Nephron (organoid): ENCODE measurements around the gene LRRC36.

ENCODE experiments used
- H3K27ac Mint-ChIP-seq, 3 experiments: 2 replicates each; pipeline ENCODE4 v1.8.0; 2020; ENCODE audit warnings: mixed read lengths in 3 of 3, mild to moderate bottlenecking in 2 of 3, moderate library complexity in 1 of 3
- H3K27me3 Mint-ChIP-seq: 2 replicates; pipeline ENCODE4 v1.8.0; 2021; ENCODE audit warnings: low read depth, mild to moderate bottlenecking, moderate library complexity, mixed read lengths
- H3K36me3 Mint-ChIP-seq: 2 replicates; pipeline ENCODE4 v1.8.0; 2020; ENCODE audit warnings: low read depth, mixed read lengths
- H3K4me1 Mint-ChIP-seq: 2 replicates; pipeline ENCODE4 v1.8.0; 2020; ENCODE audit warnings: mixed read lengths
- H3K4me3 Mint-ChIP-seq, 3 experiments: 2 replicates each; pipeline ENCODE4 v1.8.0; 2020; ENCODE audit warnings: mild to moderate bottlenecking in 3 of 3, mixed read lengths in 3 of 3, moderate library complexity in 2 of 3
- H3K9me3 Mint-ChIP-seq: 2 replicates; pipeline ENCODE4 v1.8.0; 2020; ENCODE audit warnings: mixed read lengths
- CTCF ChIP-seq, 3 experiments: fragments of 200-600 bp; sonication (generic); IDR thresholded peaks; one replicate each; pipeline ENCODE4 v1.5.0; 2021; ENCODE audit warnings: antibody characterized with exemption in 3 of 3; ENCODE audit not compliant: unreplicated experiment in 3 of 3

LRRC36 gene

GRCh38 chr16:67429053-67429798, 102.6 kb downstream of the LRRC36 start:
- Mint-ChIP-seq H3K27ac (peak overlapping the region in 2 of 3 experiments; percentile 9 to 62), H3K4me1 (peaks cover 42% of the 10 kb centered on the region), H3K36me3 (no peaks in the 10 kb centered on the region), H3K27me3 (peaks cover 51% of the 10 kb centered on the region), H3K4me3 (peak overlapping the region; percentile 61 to 71 (median 66)), H3K9me3 (no peaks in the 10 kb centered on the region)
- TF ChIP-seq CTCF (IDR thresholded peaks at IDR 0.05; ENCODE audit: unreplicated experiment in 3 of 3), result no peak

- Mint-ChIP-seq H3K4me1 (peaks cover 37% of the 10 kb centered on the region), H3K27me3 (peaks cover 50% of the 10 kb centered on the region), H3K36me3 (no peaks in the 10 kb centered on the region), H3K4me3 (peak overlapping the region; percentile 82 to 86 (median 84)), H3K27ac (peak overlapping the region in 1 of 3 experiments; percentile 22), H3K9me3 (no peaks in the 10 kb centered on the region)
- no peak for TF ChIP-seq CTCF (IDR thresholded peaks at IDR 0.05; ENCODE audit: unreplicated experiment in 3 of 3)
Observed at GRCh38 chr16:67429799-67430503, 103.3 kb downstream of the LRRC36 start.

GRCh38 chr16:67430504-67430976, 103.9 kb downstream of the LRRC36 start:
- no peaks in the 10 kb centered on the region for H3K36me3 Mint-ChIP-seq
- H3K9me3 Mint-ChIP-seq, result no peaks in the 10 kb centered on the region
- H3K27me3 Mint-ChIP-seq, result peaks cover 44% of the 10 kb centered on the region
- TF ChIP-seq CTCF (IDR thresholded peaks at IDR 0.05; ENCODE audit: unreplicated experiment in 3 of 3), result no peak
- H3K4me1 Mint-ChIP-seq, result peaks cover 31% of the 10 kb centered on the region
- peak overlapping the region in 1 of 3 experiments; percentile 22 for H3K27ac Mint-ChIP-seq
- H3K4me3 Mint-ChIP-seq, result peak overlapping the region; percentile 82 to 86 (median 84)

- H3K27me3 Mint-ChIP-seq, result peaks cover 40% of the 10 kb centered on the region
- no peak for TF ChIP-seq CTCF (IDR thresholded peaks at IDR 0.05; ENCODE audit: unreplicated experiment in 3 of 3)
- peak within 1 kb of the TSS; percentile 84 to 86 (median 84) for H3K4me3 Mint-ChIP-seq
- peak within 1 kb of the TSS in 2 of 3 experiments; percentile 68 to 89 for H3K27ac Mint-ChIP-seq
- no peaks in the 10 kb centered on the region for H3K9me3 Mint-ChIP-seq
- H3K36me3 Mint-ChIP-seq, result no peaks in the 10 kb centered on the region
- peaks cover 28% of the 10 kb centered on the region for H3K4me1 Mint-ChIP-seq
Observed at GRCh38 chr16:67430977-67431774, 104.6 kb downstream of the LRRC36 start, which contains the start of gene HSD11B2. HSD11B2 (plus strand) TSS chr16:67431121; CDS start chr16:67431249, 128 bp downstream.

- Mint-ChIP-seq H3K9me3 (no peaks in the 10 kb centered on the region), H3K27ac (peak overlapping the region; percentile 73 to 89 (median 76)), H3K4me1 (peaks cover 23% of the 10 kb centered on the region), H3K36me3 (peaks cover 5% of the 10 kb centered on the region), H3K4me3 (peak overlapping the region; percentile 71 to 84 (median 83)), H3K27me3 (peaks cover 35% of the 10 kb centered on the region)
- TF ChIP-seq CTCF (IDR thresholded peaks at IDR 0.05; ENCODE audit: unreplicated experiment in 3 of 3), result no peak
Observed at GRCh38 chr16:67431775-67432505, 105.3 kb downstream of the LRRC36 start.
